Suprapubic skin (tissue), 3 donors: ENCODE data around the gene TWSG1.

Source experiments
- CTCF ChIP-seq, 2 donors: fragments of 200-600 bp in 1 of 2; fragments of 450-650 bp in 1 of 2; sonication (generic) in 1 of 2; IDR thresholded peaks; one replicate each; pipeline ENCODE4 v1.5.1; 2016 to 2019; ENCODE audit warnings: antibody characterized with exemption in 2 of 2, mild to moderate bottlenecking in 1 of 2, moderate library complexity in 1 of 2
- POLR2A ChIP-seq, 2 donors: fragments of 450-650 bp; IDR thresholded peaks; one replicate each; pipeline ENCODE4 v1.6.1; 2017; ENCODE audit warnings: antibody characterized with exemption in 2 of 2, mild to moderate bottlenecking in 2 of 2, moderate library complexity in 2 of 2

- TF ChIP-seq POLR2A (IDR thresholded peaks at IDR 0.05) (no peak), CTCF (IDR thresholded peaks at IDR 0.05) (no peak)
Measured at GRCh38 chr18:9346775-9347174, 12.2 kb downstream of the TWSG1 start.
